ENCODE results near the gene THOC5. TPM values are rescaled to one million over a fixed set of nuclear protein-coding genes. Genes with fewer than 3 reads are reported as not detected.

THOC5 gene
- total and polyA plus RNA-seq, 2 of the 4 experiments (the other 2 are of a cell fraction): 68.4 to 73.7 TPM

- no peak for TF ChIP-seq RFX5 (IDR thresholded peaks at IDR 0.05; ENCODE audit: low read depth, low read length)
- peak; percentile 67; the same call in 1 of the 2 replicates for TF ChIP-seq POLR2A (IDR thresholded peaks at IDR 0.05; ENCODE audit: low read depth, low read length)
- TF ChIP-seq, protein P1, sequence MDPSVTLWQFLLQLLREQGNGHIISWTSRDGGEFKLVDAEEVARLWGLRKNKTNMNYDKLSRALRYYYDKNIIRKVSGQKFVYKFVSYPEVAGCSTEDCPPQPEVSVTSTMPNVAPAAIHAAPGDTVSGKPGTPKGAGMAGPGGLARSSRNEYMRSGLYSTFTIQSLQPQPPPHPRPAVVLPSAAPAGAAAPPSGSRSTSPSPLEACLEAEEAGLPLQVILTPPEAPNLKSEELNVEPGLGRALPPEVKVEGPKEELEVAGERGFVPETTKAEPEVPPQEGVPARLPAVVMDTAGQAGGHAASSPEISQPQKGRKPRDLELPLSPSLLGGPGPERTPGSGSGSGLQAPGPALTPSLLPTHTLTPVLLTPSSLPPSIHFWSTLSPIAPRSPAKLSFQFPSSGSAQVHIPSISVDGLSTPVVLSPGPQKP (IDR thresholded peaks at IDR 0.05; ENCODE audit: borderline replicate concordance, low read depth, low read length): peak; percentile 80; the same call in 1 of the 2 replicates
- no peak for TF ChIP-seq FOS (IDR thresholded peaks at IDR 0.05; ENCODE audit: low read depth, low read length)
These were observed at the start of gene THOC5 (continued) for GRCh38 chr22:29553351-29554224.

GRCh38 chr22:29598684-29599020 lies 45.1 kb upstream of the THOC5 start:
- Histone ChIP-seq H2BK120ac (ENCODE audit: low read depth, low read length) (no peak overlapping the region), H3K27me3 (ENCODE audit: control insufficient read depth, insufficient read depth, low read length) (no peaks in the 10 kb centered on the region), H3K36me3 (ENCODE audit: control insufficient read depth, insufficient read depth, low read length) (no peaks in the 10 kb centered on the region), H3K56ac (ENCODE audit: extremely low read depth, insufficient read depth, low read length) (no peak overlapping the region), H3K4ac (ENCODE audit: low read depth, low read length) (no peak overlapping the region), H3K9me3 (ENCODE audit: control insufficient read depth, insufficient read depth, low read length) (no peaks in the 10 kb centered on the region), H3K9ac (ENCODE audit: low read depth, low read length) (no peak overlapping the region), H3K4me3 (ENCODE audit: insufficient read depth, low read depth, low read length) (no peak overlapping the region), H4K5ac (ENCODE audit: low read depth, low read length) (no peak overlapping the region), H4K91ac (ENCODE audit: insufficient read depth, low read depth, low read length) (no peak overlapping the region), H3K27ac (ENCODE audit: insufficient read depth, low read length) (no peak overlapping the region), H3K18ac (ENCODE audit: low read depth, low read length) (no peak overlapping the region), H3K14ac (replicated peaks; ENCODE audit: low read depth, low read length) (no peak overlapping the region), H3K4me2 (ENCODE audit: low read depth, low read length) (no peak overlapping the region), H2AK9ac (replicated peaks; ENCODE audit: low read depth, low read length, poor library complexity) (no peak overlapping the region), H2BK15ac (ENCODE audit: low read depth, low read length) (no peak overlapping the region), H2AK5ac (ENCODE audit: low read depth, low read length) (no peak overlapping the region), H3K23ac (ENCODE audit: low read depth, low read length) (no peak overlapping the region), H3K4me1 (ENCODE audit: control insufficient read depth, insufficient read depth, low read length) (no peaks in the 10 kb centered on the region), H3K9me1 (ENCODE audit: insufficient read depth, low read length) (no peaks in the 10 kb centered on the region), H2BK20ac (ENCODE audit: low read depth, low read length) (no peak overlapping the region), H4K20me1 (ENCODE audit: insufficient read depth, low read length) (no peaks in the 10 kb centered on the region), H2AFZ (replicated peaks; ENCODE audit: low read length, poor library complexity) (no peak overlapping the region), H2BK5ac (ENCODE audit: low read depth, low read length, poor library complexity, severe bottlenecking) (no peak overlapping the region), H3K79me1 (ENCODE audit: low read depth in 1 of 2, low read length in 2 of 2) (no peaks in the 10 kb centered on the region), H4K8ac (ENCODE audit: low read depth in 2 of 2, low read length in 2 of 2) (no peak overlapping the region)
- dilution Hi-C loops (cut with HindIII; ENCODE audit: low sequenced_read_pairs, unreplicated experiment): no loop called here
- in situ Hi-C loops (cut with MboI; ENCODE audit: low sequenced_read_pairs): no loop called here
- intact Hi-C loops (cut with micrococcal nuclease): no loop called here
- ATAC-seq (ENCODE audit: low read depth) (no peak), DNase-seq (no peak)
- CTCF ChIA-PET: no interaction called here
- no TSS peak for BruUV-seq (replicated peaks)
- WGBS, 2 experiments (ENCODE audit: extremely low coverage in 2 of 2, insufficient read length in 1 of 2): 100% methylated on average over 1 of the region's 3 CpGs; no CpG with 5 or more reads in 1 of the 2 experiments
- POLR2A ChIA-PET (ENCODE audit: unreplicated experiment): no interaction called here
- no peak for TF ChIP-seq MAFK (IDR thresholded peaks at IDR 0.05; ENCODE audit: low read depth, low read length)
- no peak for TF ChIP-seq BHLHE40 (IDR thresholded peaks at IDR 0.05; ENCODE audit: low read depth, low read length)
- TF ChIP-seq CHD1 (IDR thresholded peaks at IDR 0.05; ENCODE audit: low read depth, low read length): no peak
- no peak for TF ChIP-seq RFX5 (IDR thresholded peaks at IDR 0.05; ENCODE audit: low read depth, low read length)
- no peak for TF ChIP-seq RCOR1 (IDR thresholded peaks at IDR 0.05; ENCODE audit: insufficient replicate concordance, low read length)
- no peak for TF ChIP-seq NFE2L2 (IDR thresholded peaks at IDR 0.05; ENCODE audit: low read depth, low read length)
- TF ChIP-seq MAZ (IDR thresholded peaks at IDR 0.05; ENCODE audit: borderline replicate concordance, low read depth, low read length): no peak
- no peak for TF ChIP-seq RAD21 (IDR thresholded peaks at IDR 0.05; ENCODE audit: low read length)
- TF ChIP-seq, protein P2, sequence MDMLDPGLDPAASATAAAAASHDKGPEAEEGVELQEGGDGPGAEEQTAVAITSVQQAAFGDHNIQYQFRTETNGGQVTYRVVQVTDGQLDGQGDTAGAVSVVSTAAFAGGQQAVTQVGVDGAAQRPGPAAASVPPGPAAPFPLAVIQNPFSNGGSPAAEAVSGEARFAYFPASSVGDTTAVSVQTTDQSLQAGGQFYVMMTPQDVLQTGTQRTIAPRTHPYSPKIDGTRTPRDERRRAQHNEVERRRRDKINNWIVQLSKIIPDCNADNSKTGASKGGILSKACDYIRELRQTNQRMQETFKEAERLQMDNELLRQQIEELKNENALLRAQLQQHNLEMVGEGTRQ (IDR thresholded peaks at IDR 0.05; ENCODE audit: low read depth, low read length): no peak
- TF ChIP-seq FOS (IDR thresholded peaks at IDR 0.05; ENCODE audit: low read depth, low read length): no peak
- no peak for TF ChIP-seq POLR2A (IDR thresholded peaks at IDR 0.05; ENCODE audit: low read depth, low read length)
- TF ChIP-seq, protein P1 (IDR thresholded peaks at IDR 0.05; ENCODE audit: borderline replicate concordance, low read depth, low read length): no peak
- no peak for TF ChIP-seq SMC3 (IDR thresholded peaks at IDR 0.05; ENCODE audit: low read depth, low read length)
